GM23338 (cell line): ENCODE results near the gene FNIP2. TPM values are rescaled to one million over a fixed set of nuclear protein-coding genes. Genes with fewer than 3 reads are reported as not detected.

Experiments
- ATAC-seq: fragments of 200-7000 bp; cut with Tn5 transposase; 3 replicates; pipeline ENCODE4 v1.9.1; 2020
- DNase-seq: peaks from one replicate; pipeline ENCODE4 v3.0.0-alpha.2; 2015; ENCODE audit warnings: low spot score
- H2AFZ ChIP-seq: fragments of 200-600 bp; sonication (generic); 2 replicates; pipeline ENCODE4 v1.8.0; 2016; ENCODE audit warnings: antibody characterized with exemption, mild to moderate bottlenecking, moderate library complexity
- H3F3A ChIP-seq: fragments of 200-600 bp; sonication (generic); replicated peaks from 2 replicates; pipeline ENCODE4 v1.8.0; 2017; ENCODE audit warnings: antibody characterized with exemption, mixed run types, low read depth
- H3K27ac ChIP-seq: fragments of 200-600 bp; sonication (generic); 2 replicates; pipeline ENCODE4 v1.6.1; 2016; ENCODE audit warnings: low read depth
- H3K27me3 ChIP-seq: fragments of 200-600 bp; sonication (generic); 2 replicates; pipeline ENCODE4 v1.8.0; 2016; ENCODE audit warnings: mild to moderate bottlenecking, mixed run types, moderate library complexity; ENCODE audit not compliant: insufficient read depth
- H3K36me3 ChIP-seq: fragments of 200-600 bp; sonication (generic); 2 replicates; pipeline ENCODE4 v1.8.0; 2016; ENCODE audit warnings: mild to moderate bottlenecking; ENCODE audit not compliant: insufficient read depth
- H3K4me1 ChIP-seq: fragments of 200-600 bp; sonication (generic); 2 replicates; pipeline ENCODE4 v1.8.0; 2016; ENCODE audit warnings: mild to moderate bottlenecking, moderate library complexity; ENCODE audit not compliant: insufficient read depth
- H3K4me2 ChIP-seq: fragments of 200-600 bp; sonication (generic); 2 replicates; pipeline ENCODE4 v1.7.1; 2017; ENCODE audit warnings: mixed run types
- H3K4me3 ChIP-seq: fragments of 200-600 bp; sonication (generic); 2 replicates; pipeline ENCODE4 v1.6.1; 2016; ENCODE audit warnings: mixed run types
- H3K79me2 ChIP-seq: fragments of 200-600 bp; sonication (generic); replicated peaks from 2 replicates; pipeline ENCODE4 v1.8.0; 2017; ENCODE audit warnings: mild to moderate bottlenecking; ENCODE audit not compliant: insufficient read depth
- H3K9me2 ChIP-seq: fragments of 200-600 bp; sonication (generic); 2 replicates; pipeline ENCODE4 v1.8.0; 2017; ENCODE audit not compliant: insufficient read depth
- H4K20me1 ChIP-seq: fragments of 200-600 bp; sonication (generic); replicated peaks from 2 replicates; pipeline ENCODE4 v1.8.0; 2017; ENCODE audit warnings: mild to moderate bottlenecking; ENCODE audit not compliant: insufficient read depth
- H3K27ac Mint-ChIP-seq: 2 replicates; pipeline ENCODE4 v1.8.0; 2020; ENCODE audit warnings: inconsistent platforms, mild to moderate bottlenecking, moderate library complexity, mixed read lengths
- H3K27me3 Mint-ChIP-seq: 3 replicates; pipeline ENCODE4 v1.8.0; 2022; ENCODE audit warnings: low read depth, mild to moderate bottlenecking, moderate library complexity, mixed read lengths, inconsistent platforms; ENCODE audit not compliant: insufficient read depth, poor library complexity
- H3K36me3 Mint-ChIP-seq: 3 replicates; pipeline ENCODE4 v1.8.0; 2021; ENCODE audit warnings: low read depth, mild to moderate bottlenecking, inconsistent platforms, moderate library complexity, mixed read lengths
- H3K4me1 Mint-ChIP-seq: 3 replicates; pipeline ENCODE4 v1.8.0; 2020; ENCODE audit warnings: mild to moderate bottlenecking, inconsistent platforms, mixed read lengths
- H3K4me3 Mint-ChIP-seq: 3 replicates; pipeline ENCODE4 v1.8.0; 2021; ENCODE audit warnings: moderate library complexity, mild to moderate bottlenecking, inconsistent platforms, mixed read lengths
- H3K9me3 Mint-ChIP-seq: 3 replicates; pipeline ENCODE4 v1.8.0; 2020; ENCODE audit warnings: moderate library complexity, mild to moderate bottlenecking, inconsistent platforms, mixed read lengths
- ETS1 ChIP-seq: IDR thresholded peaks from 2 replicates; pipeline ENCODE4 v1.6.1; 2016; ENCODE audit warnings: antibody characterized with exemption
- EZH2 ChIP-seq: fragments of 200-600 bp; sonication (generic); IDR thresholded peaks from one replicate; pipeline ENCODE4 v1.8.0; 2017; ENCODE audit warnings: antibody characterized with exemption, mild to moderate bottlenecking, low read depth; ENCODE audit not compliant: unreplicated experiment
- EZH2phosphoT487 ChIP-seq: fragments of 200-600 bp; sonication (generic); IDR thresholded peaks from one replicate; pipeline ENCODE4 v1.8.1; 2018; ENCODE audit warnings: antibody characterized with exemption; ENCODE audit not compliant: unreplicated experiment
- JUNB ChIP-seq: IDR thresholded peaks from one replicate; pipeline ENCODE4 v1.6.1; 2016; ENCODE audit warnings: antibody characterized with exemption; ENCODE audit not compliant: unreplicated experiment
- REST ChIP-seq: IDR thresholded peaks from one replicate; pipeline ENCODE4 v1.6.1; 2018; ENCODE audit warnings: antibody characterized with exemption; ENCODE audit not compliant: unreplicated experiment
- ZNF114 ChIP-seq: fragments of 250-450 bp; sonication (Bioruptor Pico); IDR thresholded peaks from 2 replicates; pipeline ENCODE4 v1.5.0; 2020; ENCODE audit warnings: mild to moderate bottlenecking, moderate library complexity
- ZNF331 ChIP-seq: fragments of 250-450 bp; sonication (Bioruptor Pico); IDR thresholded peaks from 2 replicates; pipeline ENCODE4 v1.5.0; 2020; ENCODE audit warnings: low read depth, mild to moderate bottlenecking, moderate library complexity
- polyA plus RNA-seq: library from polyadenylated mRNA; unstranded; fragments of >200 nt; fragmentation: Nextera tagmentation; extraction: Ambion mirVana; gene quantifications from 2 replicates; pipeline ENCODE4 v1.2.1, GENCODE V29; 2016
- total RNA-seq: library from RNA; depleted of rRNA; stranded (reverse); fragments of >200 nt; shearing (Covaris generic); gene quantifications from 2 replicates; pipeline ENCODE4 v1.2.3, GENCODE V29; 2014
- TF ChIP-seq, protein P1 (sequence below), 2 experiments: fragments of 200-600 bp in 1 of 2; sonication (generic) in 1 of 2; conservative IDR thresholded peaks; 2 replicates each; pipeline versions ENCODE4 v1.5.1 to v1.6.1; 2016 to 2017; ENCODE audit warnings: antibody characterized with exemption in 2 of 2, low read depth in 2 of 2, mild to moderate bottlenecking in 2 of 2, moderate library complexity in 1 of 2

FNIP2 gene
- total and polyA plus RNA-seq, 2 experiments from 2014 or later: 2.7 to 17.2 TPM

DNA sequence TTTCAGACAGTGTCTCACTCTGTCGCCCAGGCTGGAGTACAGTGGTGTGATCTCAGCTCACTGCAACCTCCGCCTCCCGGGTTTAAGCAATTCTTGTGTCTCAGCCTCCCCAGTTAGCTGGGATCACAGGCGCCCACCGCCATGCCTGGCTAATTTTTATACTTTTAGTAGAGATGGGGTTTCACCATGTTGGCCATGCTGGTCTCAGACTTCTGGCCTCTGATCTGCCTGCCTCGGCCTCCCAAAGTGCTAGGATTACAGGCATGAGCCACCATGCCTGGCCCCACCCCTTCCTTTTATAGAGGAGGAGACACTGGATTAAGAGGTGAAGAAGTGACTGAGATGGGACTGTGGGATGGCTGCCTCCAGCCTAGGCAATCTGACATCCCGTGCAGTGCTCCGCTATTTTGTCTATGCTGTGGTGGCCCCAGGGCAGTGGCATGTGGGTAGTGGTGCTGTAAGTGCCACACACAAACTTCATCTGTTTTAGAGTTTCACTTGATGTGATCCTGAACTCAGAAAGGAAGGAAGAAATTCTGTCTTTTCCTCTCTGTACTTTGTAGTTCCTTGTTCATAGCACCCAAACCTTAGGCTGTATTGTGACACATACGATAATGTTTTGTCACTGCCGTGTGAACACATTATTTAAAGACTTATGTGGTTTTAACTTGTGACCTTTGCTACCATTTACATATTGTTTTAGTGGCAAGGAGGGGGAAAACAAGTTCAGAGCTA is 48.9 kb downstream of the FNIP2 start:
- Mint-ChIP-seq H3K9me3 (no peaks in the 10 kb centered on the region), H3K4me3 (no peak overlapping the region), H3K36me3 (no peaks in the 10 kb centered on the region), H3K4me1 (peaks cover 16% of the 10 kb centered on the region; the same call in 2 of the 3 replicates), H3K27me3 (peaks cover 1% of the 10 kb centered on the region), H3K27ac (no peak overlapping the region)
- no peaks in the 10 kb centered on the region for H3F3A ChIP-seq
- H3K27ac ChIP-seq: no peak overlapping the region
- H3K79me2 ChIP-seq: peaks cover 11% of the 10 kb centered on the region
- no peak overlapping the region for H3K4me2 ChIP-seq
- peaks cover 11% of the 10 kb centered on the region; the same call in 1 of the 2 replicates for H3K4me1 ChIP-seq
- H3K27me3 ChIP-seq: no peaks in the 10 kb centered on the region
- DNase-seq: no peak
- H2AFZ ChIP-seq: no peak overlapping the region
- no peaks in the 10 kb centered on the region for H3K9me2 ChIP-seq
- H3K4me3 ChIP-seq: no peak overlapping the region
- ATAC-seq: no peak
- H3K36me3 ChIP-seq: no peaks in the 10 kb centered on the region
- TF ChIP-seq EZH2phosphoT487: no peak
- no peak for TF ChIP-seq ZNF331 (CRISPR knock-in tag)
- no peak for TF ChIP-seq REST
- no peak for TF ChIP-seq ETS1
- TF ChIP-seq, protein P1, sequence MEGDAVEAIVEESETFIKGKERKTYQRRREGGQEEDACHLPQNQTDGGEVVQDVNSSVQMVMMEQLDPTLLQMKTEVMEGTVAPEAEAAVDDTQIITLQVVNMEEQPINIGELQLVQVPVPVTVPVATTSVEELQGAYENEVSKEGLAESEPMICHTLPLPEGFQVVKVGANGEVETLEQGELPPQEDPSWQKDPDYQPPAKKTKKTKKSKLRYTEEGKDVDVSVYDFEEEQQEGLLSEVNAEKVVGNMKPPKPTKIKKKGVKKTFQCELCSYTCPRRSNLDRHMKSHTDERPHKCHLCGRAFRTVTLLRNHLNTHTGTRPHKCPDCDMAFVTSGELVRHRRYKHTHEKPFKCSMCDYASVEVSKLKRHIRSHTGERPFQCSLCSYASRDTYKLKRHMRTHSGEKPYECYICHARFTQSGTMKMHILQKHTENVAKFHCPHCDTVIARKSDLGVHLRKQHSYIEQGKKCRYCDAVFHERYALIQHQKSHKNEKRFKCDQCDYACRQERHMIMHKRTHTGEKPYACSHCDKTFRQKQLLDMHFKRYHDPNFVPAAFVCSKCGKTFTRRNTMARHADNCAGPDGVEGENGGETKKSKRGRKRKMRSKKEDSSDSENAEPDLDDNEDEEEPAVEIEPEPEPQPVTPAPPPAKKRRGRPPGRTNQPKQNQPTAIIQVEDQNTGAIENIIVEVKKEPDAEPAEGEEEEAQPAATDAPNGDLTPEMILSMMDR (conservative IDR thresholded peaks at IDR 0.05; ENCODE audit: low read depth in 2 of 2): no peak
- no peaks in the 10 kb centered on the region for H4K20me1 ChIP-seq

DNA sequence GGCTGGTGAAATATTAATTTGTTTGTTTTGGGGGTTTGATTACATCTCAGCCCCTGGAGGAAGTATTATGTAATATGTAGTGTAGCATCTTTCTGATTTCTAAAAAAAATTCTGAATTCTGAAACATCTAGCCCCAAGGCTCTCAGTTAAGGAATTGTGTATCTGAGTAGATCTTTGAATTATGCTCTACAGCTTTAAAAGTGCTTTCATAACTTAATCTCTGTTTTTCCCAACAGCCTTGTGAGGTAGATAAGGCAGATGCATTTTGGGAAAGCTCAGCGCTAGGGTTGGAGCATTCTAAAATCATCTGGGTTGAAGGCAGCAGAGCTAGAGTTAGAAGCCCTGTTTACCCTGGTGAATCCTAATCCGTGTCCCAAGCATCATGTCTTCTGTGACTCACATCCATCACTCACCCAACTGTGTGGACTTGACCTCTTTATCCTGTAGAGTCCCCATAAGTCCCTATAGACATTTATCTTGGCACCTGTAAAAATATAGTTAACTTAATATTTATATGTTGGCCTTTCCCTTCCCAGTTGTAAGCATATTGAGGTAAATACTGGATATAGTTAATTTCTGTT is 49.8 kb downstream of the FNIP2 start:
- Mint-ChIP-seq H3K36me3 (no peaks in the 10 kb centered on the region), H3K9me3 (no peaks in the 10 kb centered on the region), H3K27me3 (peaks cover 1% of the 10 kb centered on the region), H3K27ac (no peak overlapping the region), H3K4me3 (no peak overlapping the region), H3K4me1 (peaks cover 16% of the 10 kb centered on the region; the same call in 2 of the 3 replicates)
- H3K27ac ChIP-seq: no peak overlapping the region
- peaks cover 7% of the 10 kb centered on the region; the same call in 1 of the 2 replicates for H3K79me2 ChIP-seq
- H4K20me1 ChIP-seq: no peaks in the 10 kb centered on the region
- ATAC-seq (no peak), DNase-seq (no peak)
- H3K4me3 ChIP-seq: no peak overlapping the region
- H3F3A ChIP-seq: no peaks in the 10 kb centered on the region
- peaks cover 11% of the 10 kb centered on the region; the same call in 1 of the 2 replicates for H3K4me1 ChIP-seq
- no peak overlapping the region for H2AFZ ChIP-seq
- H3K4me2 ChIP-seq: no peak overlapping the region
- no peaks in the 10 kb centered on the region for H3K36me3 ChIP-seq
- H3K9me2 ChIP-seq: no peaks in the 10 kb centered on the region
- no peaks in the 10 kb centered on the region for H3K27me3 ChIP-seq
- TF ChIP-seq REST (no peak), JUNB (no peak), ZNF114 (CRISPR knock-in tag) (no peak), ZNF331 (CRISPR knock-in tag) (no peak), EZH2phosphoT487 (no peak), EZH2 (no peak)
- TF ChIP-seq, protein P1 (conservative IDR thresholded peaks at IDR 0.05; ENCODE audit: low read depth in 2 of 2): no peak
